Tibial nerve (tissue), 4 donors: Measurements from ENCODE around the gene ITCH.

ENCODE experiments used
- EP300 ChIP-seq, 2 donors: sonication (generic); formaldehyde crosslinking; IDR thresholded peaks; one replicate each; pipeline ENCODE4 v1.6.1; 2017; ENCODE audit warnings: antibody characterized with exemption in 2 of 2, mild to moderate bottlenecking in 1 of 2
- POLR2A ChIP-seq, 2 donors: fragments of 450-650 bp; IDR thresholded peaks; one replicate each; pipeline ENCODE4 v1.6.1; 2017; ENCODE audit warnings: antibody characterized with exemption in 2 of 2, mild to moderate bottlenecking in 2 of 2, moderate library complexity in 2 of 2
- TF ChIP-seq, protein P1 (sequence below), 5 experiments: fragments of 200-600 bp in 3 of 5; fragments of 450-650 bp in 2 of 5; sonication (generic) in 3 of 5; IDR thresholded peaks; one replicate each; pipeline ENCODE4 v1.5.1; 2016 to 2019; ENCODE audit warnings: antibody characterized with exemption in 5 of 5, mild to moderate bottlenecking in 3 of 5, moderate library complexity in 2 of 5

DNA sequence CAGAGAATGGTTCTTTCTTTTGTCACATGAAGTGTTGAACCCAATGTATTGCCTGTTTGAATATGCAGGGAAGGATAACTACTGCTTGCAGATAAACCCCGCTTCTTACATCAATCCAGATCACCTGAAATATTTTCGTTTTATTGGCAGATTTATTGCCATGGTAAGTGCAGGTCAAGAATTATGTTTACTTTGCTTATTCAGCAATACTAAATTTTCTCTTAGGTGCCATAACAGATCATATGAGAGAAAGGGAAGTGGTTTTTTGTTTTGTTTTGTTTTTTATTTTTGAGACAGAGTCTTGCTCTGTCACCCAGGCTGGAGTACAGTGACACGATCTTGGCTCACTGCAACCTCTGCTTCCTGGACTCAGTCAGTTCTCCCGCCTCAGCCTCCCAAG, 116.6 kb downstream of the ITCH start:
- no peak for TF ChIP-seq EP300 (IDR thresholded peaks at IDR 0.05)
- TF ChIP-seq, protein P1, sequence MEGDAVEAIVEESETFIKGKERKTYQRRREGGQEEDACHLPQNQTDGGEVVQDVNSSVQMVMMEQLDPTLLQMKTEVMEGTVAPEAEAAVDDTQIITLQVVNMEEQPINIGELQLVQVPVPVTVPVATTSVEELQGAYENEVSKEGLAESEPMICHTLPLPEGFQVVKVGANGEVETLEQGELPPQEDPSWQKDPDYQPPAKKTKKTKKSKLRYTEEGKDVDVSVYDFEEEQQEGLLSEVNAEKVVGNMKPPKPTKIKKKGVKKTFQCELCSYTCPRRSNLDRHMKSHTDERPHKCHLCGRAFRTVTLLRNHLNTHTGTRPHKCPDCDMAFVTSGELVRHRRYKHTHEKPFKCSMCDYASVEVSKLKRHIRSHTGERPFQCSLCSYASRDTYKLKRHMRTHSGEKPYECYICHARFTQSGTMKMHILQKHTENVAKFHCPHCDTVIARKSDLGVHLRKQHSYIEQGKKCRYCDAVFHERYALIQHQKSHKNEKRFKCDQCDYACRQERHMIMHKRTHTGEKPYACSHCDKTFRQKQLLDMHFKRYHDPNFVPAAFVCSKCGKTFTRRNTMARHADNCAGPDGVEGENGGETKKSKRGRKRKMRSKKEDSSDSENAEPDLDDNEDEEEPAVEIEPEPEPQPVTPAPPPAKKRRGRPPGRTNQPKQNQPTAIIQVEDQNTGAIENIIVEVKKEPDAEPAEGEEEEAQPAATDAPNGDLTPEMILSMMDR (IDR thresholded peaks at IDR 0.05): no peak
- no peak for TF ChIP-seq POLR2A (IDR thresholded peaks at IDR 0.05)
